Left kidney (tissue), 8 donors: Measurements from ENCODE around the gene DNAAF2. TPM values are rescaled to one million over a fixed set of nuclear protein-coding genes. Genes with fewer than 3 reads are reported as not detected.
A peak's percentile ranks its signal among the peaks of the same experiment; 100 is the strongest.
"Not testable (repeated sequence)": the region's sequence is repeated elsewhere in the genome, so short reads cannot be mapped to it uniquely, and the experiment has no call there.

Experiments used
- DNase-seq: peaks from one replicate; pipeline ENCODE4 v3.0.0-alpha.2; 2013
- long read RNA-seq, 8 donors: transcript quantifications; one replicate each; lab custom pipeline, GENCODE V29; 2026
- polyA plus RNA-seq: library from polyadenylated mRNA; unstranded; fragments of 120-200 nt; gene quantifications from one replicate; pipeline ENCODE4 v1.2.1, GENCODE V29; 2013; ENCODE audit not compliant: insufficient read length

The DNAAF2 gene
- 17.5 TPM for polyA plus RNA-seq
- long read RNA-seq, donor 1, transcript DNAAF2-201 (3 exons, 2,963 nt): major isoform, 6 of 10 reads
- long read RNA-seq, donor 1, partial matches to known transcripts: 0 of 10 reads
- long read RNA-seq, donor 1, other reads (novel, unspliced or antisense): 0 of 10 reads
- long read RNA-seq, donor 2, transcript DNAAF2-202 (2 exons, 2,819 nt): minor isoform, 6 of 17 reads
- long read RNA-seq, donor 2, transcript DNAAF2-201 (3 exons, 2,963 nt): major isoform, 11 of 17 reads
- long read RNA-seq, donor 2, partial matches to known transcripts: 0 of 17 reads
- long read RNA-seq, donor 2, other reads (novel, unspliced or antisense): 0 of 17 reads
- long read RNA-seq, donor 3, transcript DNAAF2-201 (3 exons, 2,963 nt): major isoform, 9 of 13 reads
- long read RNA-seq, donor 3, partial matches to known transcripts: 0 of 13 reads
- long read RNA-seq, donor 3, other reads (novel, unspliced or antisense): 0 of 13 reads
- long read RNA-seq, donor 4, partial matches to known transcripts: 0 of 1 reads
- long read RNA-seq, donor 4, other reads (novel, unspliced or antisense): 0 of 1 reads
- long read RNA-seq, donor 5, transcript DNAAF2-201 (3 exons, 2,963 nt): major isoform, 28 of 61 reads
- long read RNA-seq, donor 5, transcript DNAAF2-202 (2 exons, 2,819 nt): minor isoform, 7 of 61 reads
- long read RNA-seq, donor 5, partial matches to known transcripts: 26 of 61 reads
- long read RNA-seq, donor 5, other reads (novel, unspliced or antisense): 0 of 61 reads
- long read RNA-seq, donor 6, transcript DNAAF2-201 (3 exons, 2,963 nt): major isoform, 13 of 21 reads
- long read RNA-seq, donor 6, transcript DNAAF2-202 (2 exons, 2,819 nt): minor isoform, 8 of 21 reads
- long read RNA-seq, donor 6, partial matches to known transcripts: 0 of 21 reads
- long read RNA-seq, donor 6, other reads (novel, unspliced or antisense): 0 of 21 reads
- long read RNA-seq, donor 7, transcript DNAAF2-202 (2 exons, 2,819 nt): major isoform, 11 of 18 reads
- long read RNA-seq, donor 7, transcript DNAAF2-201 (3 exons, 2,963 nt): minor isoform, 7 of 18 reads
- long read RNA-seq, donor 7, partial matches to known transcripts: 0 of 18 reads
- long read RNA-seq, donor 7, other reads (novel, unspliced or antisense): 0 of 18 reads
- long read RNA-seq, donor 8, transcript DNAAF2-201 (3 exons, 2,963 nt): major isoform, 5 of 9 reads
- long read RNA-seq, donor 8, partial matches to known transcripts: 0 of 9 reads
- long read RNA-seq, donor 8, other reads (novel, unspliced or antisense): 0 of 9 reads

GRCh38 chr14:49634547-49635334 is at the start of gene DNAAF2:
DNAAF2 (minus strand) TSS chr14:49635244; CDS start chr14:49635149, 95 bp downstream.
- peak; percentile 85 for DNase-seq

GRCh38 chr14:49679271-49679670 is 44.2 kb upstream of the DNAAF2 start:
- no peak for DNase-seq

- no peak for DNase-seq
Measured at GRCh38 chr14:49677643-49678042, 42.6 kb upstream of the DNAAF2 start.

- DNase-seq: no peak
Measured at GRCh38 chr14:49673586-49673985, 38.5 kb upstream of the DNAAF2 start.

GRCh38 chr14:49670475-49670874 is 35.4 kb upstream of the DNAAF2 start:
- no peak for DNase-seq

- no peak for DNase-seq
Measured at GRCh38 chr14:49659526-49660455, 24.7 kb upstream of the DNAAF2 start.

- DNase-seq: not testable (repeated sequence)
Measured at GRCh38 chr14:49657500-49657899, 22.5 kb upstream of the DNAAF2 start.

- DNase-seq: no peak
Measured at GRCh38 chr14:49654511-49654910, 19.5 kb upstream of the DNAAF2 start.

- DNase-seq: no peak
Measured at GRCh38 chr14:49653508-49653907, 18.5 kb upstream of the DNAAF2 start.

- no peak for DNase-seq
Measured at GRCh38 chr14:49642163-49642562, 7.1 kb upstream of the DNAAF2 start.

GRCh38 chr14:49641697-49642129 is 6.7 kb upstream of the DNAAF2 start:
- no peak for DNase-seq

- DNase-seq: no peak
Measured at GRCh38 chr14:49640540-49641417, 5.7 kb upstream of the DNAAF2 start.

GRCh38 chr14:49637534-49638078 is 2.6 kb upstream of the DNAAF2 start:
- DNase-seq: no peak

- DNase-seq: no peak
Measured at GRCh38 chr14:49636866-49637265, 1.8 kb upstream of the DNAAF2 start.

- peak; percentile 95 for DNase-seq
Measured at GRCh38 chr14:49633640-49634546, 1.2 kb downstream of the DNAAF2 start.

- no peak for DNase-seq
Measured at GRCh38 chr14:49623941-49624839, 10.9 kb downstream of the DNAAF2 start.
